Endothelial cell of umbilical vein (primary cell): ENCODE measurements around the gene EGFL7. TPM values are rescaled to one million over a fixed set of nuclear protein-coding genes. Genes with fewer than 3 reads are reported as not detected.

Source experiments
- BruUV-seq: library from RNA; stranded (reverse); fragments of 400-500 nt; replicated peaks from 2 replicates; lab custom pipeline; 2021; lab: Mats Ljungman, UMichigan
- CTCF ChIA-PET: fragments of 300-600, 350-600 bp; sonication (Branson Sonifier 250); formaldehyde crosslinking; loops from one replicate; lab custom pipeline; 2021; ENCODE audit warnings: antibody characterized with exemption, inconsistent platforms; lab: Charles Lee
- POLR2A ChIA-PET: fragments of 300-600, 350-600 bp; sonication (Branson Sonifier 250); formaldehyde crosslinking; loops from one replicate; lab custom pipeline; 2021; ENCODE audit warnings: antibody characterized with exemption, inconsistent platforms; lab: Charles Lee
- DNase-seq: peaks from one replicate; pipeline ENCODE4 v3.0.0-alpha.2; 2011; ENCODE audit warnings: low read depth, low spot score
- FAIRE-seq: peaks from 2 replicates; lab custom pipeline; 2011; peaks lifted over from hg19 to GRCh38; lab: Jason Lieb, UNC
- H2AFZ ChIP-seq: 2 replicates; pipeline ENCODE4 v1.6.0; 2012; ENCODE audit warnings: low read depth, low read length, control low read depth, inconsistent platforms
- H3K27ac ChIP-seq: 2 replicates; pipeline ENCODE4 v1.5.1; 2011; ENCODE audit warnings: low read depth, mild to moderate bottlenecking, control low read depth, low read length, moderate library complexity; ENCODE audit not compliant: insufficient read depth
- H3K27me3 ChIP-seq, 2 experiments: 2 replicates each; pipeline versions ENCODE4 v1.6.0 to v1.6.1; 2011; ENCODE audit warnings: low read length in 2 of 2, mixed read lengths in 1 of 2; ENCODE audit not compliant: control insufficient read depth in 2 of 2, insufficient read depth in 2 of 2
- H3K36me3 ChIP-seq, 2 experiments: 2 replicates in 1 of 2; 3 replicates in 1 of 2; pipeline ENCODE4 v1.5.1; 2011; ENCODE audit warnings: low read length in 2 of 2, mild to moderate bottlenecking in 1 of 2, moderate library complexity in 1 of 2; ENCODE audit not compliant: control insufficient read depth in 2 of 2, insufficient read depth in 2 of 2; ENCODE audit errors: extremely low read depth in 1 of 2
- H3K4me1 ChIP-seq: 3 replicates; pipeline ENCODE4 v1.5.1; 2011; ENCODE audit warnings: mild to moderate bottlenecking, low read length; ENCODE audit not compliant: control insufficient read depth, insufficient read depth; ENCODE audit errors: extremely low read depth
- H3K4me2 ChIP-seq: 2 replicates; pipeline ENCODE4 v1.6.1; 2011; ENCODE audit warnings: low read length, control low read depth, mixed read lengths; ENCODE audit not compliant: insufficient read depth
- H3K4me3 ChIP-seq, 3 experiments: fragments of 200-600 bp in 1 of 3; sonication (generic), shearing (Covaris generic) in 1 of 3; replicated peaks in 1 of 3; 2 replicates each; pipeline ENCODE4 v1.5.1; 2011 to 2016; ENCODE audit warnings: control low read depth in 3 of 3, low read length in 3 of 3, mild to moderate bottlenecking in 2 of 3, inconsistent platforms in 1 of 3, low read depth in 1 of 3, moderate library complexity in 1 of 3; ENCODE audit not compliant: insufficient read depth in 1 of 3
- H3K79me2 ChIP-seq: 2 replicates; pipeline ENCODE4 v1.6.0; 2012; ENCODE audit warnings: low read length, inconsistent platforms; ENCODE audit not compliant: control insufficient read depth, insufficient read depth
- H3K9ac ChIP-seq: replicated peaks from 2 replicates; pipeline ENCODE3; 2011; ENCODE audit warnings: low read length, control low read depth; ENCODE audit not compliant: insufficient read depth; ENCODE audit errors: extremely low read depth
- H3K9me1 ChIP-seq: replicated peaks from 3 replicates; pipeline ENCODE4 v1.6.0; 2011; ENCODE audit warnings: mild to moderate bottlenecking, low read length; ENCODE audit not compliant: control insufficient read depth, insufficient read depth; ENCODE audit errors: extremely low read depth
- H3K9me3 ChIP-seq: replicated peaks from 2 replicates; pipeline ENCODE4 v1.5.1; 2012; ENCODE audit warnings: low read length, inconsistent platforms; ENCODE audit not compliant: control insufficient read depth, insufficient read depth
- H4K20me1 ChIP-seq: replicated peaks from 2 replicates; pipeline ENCODE3; 2011; ENCODE audit warnings: mild to moderate bottlenecking, low read length; ENCODE audit not compliant: control insufficient read depth, insufficient read depth; ENCODE audit errors: extremely low read depth
- EZH2 ChIP-seq: IDR thresholded peaks from 2 replicates; pipeline ENCODE4 v1.6.1; 2012; ENCODE audit warnings: borderline replicate concordance, low read depth, mild to moderate bottlenecking, moderate library complexity, low read length, inconsistent platforms; ENCODE audit not compliant: severe bottlenecking
- FOS ChIP-seq: IDR thresholded peaks from 2 replicates; pipeline ENCODE4 v1.6.1; 2011; ENCODE audit warnings: mild to moderate bottlenecking, low read length, moderate library complexity, borderline replicate concordance; ENCODE audit not compliant: insufficient read depth
- GATA2 ChIP-seq: IDR thresholded peaks from 2 replicates; pipeline ENCODE4 v1.7.0; 2011; ENCODE audit warnings: low read depth, mild to moderate bottlenecking, moderate library complexity, mixed read lengths, low read length; ENCODE audit not compliant: insufficient read length, insufficient read depth
- JUN ChIP-seq: IDR thresholded peaks from 2 replicates; pipeline ENCODE4 v1.6.1; 2011; ENCODE audit warnings: borderline replicate concordance, low read depth; ENCODE audit not compliant: insufficient read length, insufficient read depth
- MYC ChIP-seq: IDR thresholded peaks from one replicate; pipeline ENCODE4 v1.6.1; 2011; ENCODE audit warnings: mild to moderate bottlenecking, low read depth, low read length
- POLR2A ChIP-seq: IDR thresholded peaks from 2 replicates; pipeline ENCODE4 v1.6.1; 2012; ENCODE audit warnings: low read depth, mild to moderate bottlenecking, control low read depth, low read length
- POLR2AphosphoS5 ChIP-seq: IDR thresholded peaks from 2 replicates; pipeline ENCODE4 v1.6.1; 2012; ENCODE audit warnings: low read depth, mild to moderate bottlenecking, control low read depth, low read length, moderate library complexity; ENCODE audit not compliant: insufficient read depth
- dilution Hi-C: fragments of 300-500 bp; cut with MboI; formaldehyde crosslinking; loops from one replicate; pipeline ENCODE4 v1.15.0; 2019; ENCODE audit warnings: low sequenced_read_pairs; ENCODE audit not compliant: extremely low pct_ligation_motif_present
- intact Hi-C: fragments of 100-400 bp; cut with micrococcal nuclease; formaldehyde crosslinking; loops from one replicate; pipeline ENCODE4 v1.10.0; 2022
- polyA plus RNA-seq, 4 experiments: library from polyadenylated mRNA; depleted of rRNA in 3 of 4; stranded (reverse) in 3 of 4; unstranded in 1 of 4; fragments of >200 nt; gene quantifications; 2 replicates each; pipeline versions ENCODE4 v1.2.1 to v1.2.3, GENCODE V29; 2011 to 2012; ENCODE audit warnings: missing spikeins in 1 of 4
- total RNA-seq: library from RNA; stranded (reverse); gene quantifications from 2 replicates; pipeline ENCODE4 v1.2.3, GENCODE V29; 2021
- TF ChIP-seq, protein P1 (sequence below): IDR thresholded peaks from 2 replicates; pipeline ENCODE4 v1.6.1; 2011; ENCODE audit not compliant: insufficient read depth, insufficient read length
- TF ChIP-seq, protein P2 (sequence below), 2 donors: IDR thresholded peaks; 1 replicate in 1 of 2; 2 replicates in 1 of 2; pipeline ENCODE4 v1.5.1; 2011; ENCODE audit warnings: low read length in 2 of 2, mild to moderate bottlenecking in 2 of 2, moderate library complexity in 2 of 2, control low read depth in 1 of 2, inconsistent platforms in 1 of 2, low read depth in 1 of 2; ENCODE audit not compliant: insufficient read depth in 1 of 2; ENCODE audit errors: extremely low read depth in 1 of 2

Gene EGFL7
- total and polyA plus RNA-seq, 2 donors (not counting 3 experiments of a cell fraction or from before 2014, with no cell fraction given) = 1,043 to 1,377 TPM

DNA sequence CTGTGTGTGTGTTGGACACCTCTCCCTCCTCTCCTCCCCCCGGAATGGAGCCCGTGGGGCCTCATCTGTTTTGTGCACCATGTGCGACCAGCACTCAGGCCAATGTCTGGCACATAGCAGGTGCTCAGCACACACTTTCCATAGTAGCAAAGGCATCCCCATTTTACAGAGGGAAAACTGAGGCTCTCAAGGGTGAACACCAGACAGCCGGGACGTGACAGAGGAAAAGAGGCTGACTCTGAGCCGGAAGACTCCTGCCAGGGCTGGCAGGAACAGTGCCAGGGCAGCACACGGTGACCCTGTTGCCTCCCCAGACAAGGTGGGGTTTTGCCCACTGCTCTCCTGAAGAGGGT lies 26.4 kb downstream of the EGFL7 start:
- H3K9me3 ChIP-seq = no peaks in the 10 kb centered on the region
- BruUV-seq = no TSS peak
- FAIRE-seq (no peak), DNase-seq (no peak)
- no peaks in the 10 kb centered on the region for H3K36me3 ChIP-seq
- no peak overlapping the region for H3K27ac ChIP-seq
- dilution Hi-C loops (no loop called here), intact Hi-C loops (no loop called here)
- CTCF ChIA-PET = interaction anchor here (1.5 to 1.8 kb wide), 3 partner anchors 16 to 19 kb away, joined by 4 to 7 read pairs (median 4); no protein-coding TSS in a partner anchor
- H3K4me3 ChIP-seq = no peak overlapping the region
- POLR2A ChIA-PET = no interaction called here
- H3K4me2 ChIP-seq = no peak overlapping the region
- H3K79me2 ChIP-seq = peaks cover 26% of the 10 kb centered on the region
- H4K20me1 ChIP-seq = no peaks in the 10 kb centered on the region
- no peaks in the 10 kb centered on the region for H3K9me1 ChIP-seq
- H3K4me1 ChIP-seq = peaks cover 18% of the 10 kb centered on the region
- no peak overlapping the region for H3K9ac ChIP-seq
- H3K27me3 ChIP-seq = no peaks in the 10 kb centered on the region
- TF ChIP-seq GATA2 (no peak), JUN (no peak), FOS (no peak), MYC (no peak), POLR2A (no peak), EZH2 (no peak), POLR2AphosphoS5 (no peak)
- TF ChIP-seq, protein P1, sequence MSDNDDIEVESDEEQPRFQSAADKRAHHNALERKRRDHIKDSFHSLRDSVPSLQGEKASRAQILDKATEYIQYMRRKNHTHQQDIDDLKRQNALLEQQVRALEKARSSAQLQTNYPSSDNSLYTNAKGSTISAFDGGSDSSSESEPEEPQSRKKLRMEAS = no peak
- TF ChIP-seq, protein P2, sequence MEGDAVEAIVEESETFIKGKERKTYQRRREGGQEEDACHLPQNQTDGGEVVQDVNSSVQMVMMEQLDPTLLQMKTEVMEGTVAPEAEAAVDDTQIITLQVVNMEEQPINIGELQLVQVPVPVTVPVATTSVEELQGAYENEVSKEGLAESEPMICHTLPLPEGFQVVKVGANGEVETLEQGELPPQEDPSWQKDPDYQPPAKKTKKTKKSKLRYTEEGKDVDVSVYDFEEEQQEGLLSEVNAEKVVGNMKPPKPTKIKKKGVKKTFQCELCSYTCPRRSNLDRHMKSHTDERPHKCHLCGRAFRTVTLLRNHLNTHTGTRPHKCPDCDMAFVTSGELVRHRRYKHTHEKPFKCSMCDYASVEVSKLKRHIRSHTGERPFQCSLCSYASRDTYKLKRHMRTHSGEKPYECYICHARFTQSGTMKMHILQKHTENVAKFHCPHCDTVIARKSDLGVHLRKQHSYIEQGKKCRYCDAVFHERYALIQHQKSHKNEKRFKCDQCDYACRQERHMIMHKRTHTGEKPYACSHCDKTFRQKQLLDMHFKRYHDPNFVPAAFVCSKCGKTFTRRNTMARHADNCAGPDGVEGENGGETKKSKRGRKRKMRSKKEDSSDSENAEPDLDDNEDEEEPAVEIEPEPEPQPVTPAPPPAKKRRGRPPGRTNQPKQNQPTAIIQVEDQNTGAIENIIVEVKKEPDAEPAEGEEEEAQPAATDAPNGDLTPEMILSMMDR (IDR thresholded peaks at IDR 0.05; ENCODE audit: extremely low read depth in 1 of 2, insufficient read depth in 1 of 2, low read depth in 1 of 2, low read length in 2 of 2) = no peak
- H2AFZ ChIP-seq = no peak overlapping the region
